CD8-positive, alpha-beta memory T cell (primary cell): Measurements from ENCODE around the gene GNAQ. TPM values are rescaled to one million over a fixed set of nuclear protein-coding genes. Genes with fewer than 3 reads are reported as not detected.
A peak's percentile ranks its signal among the peaks of the same experiment; 100 is the strongest.
"Not testable (repeated sequence)": the region's sequence is repeated elsewhere in the genome, so short reads cannot be mapped to it uniquely, and the experiment has no call there.

Experiments used
- CTCF ChIA-PET: fragments of 350-600 bp; sonication (Branson Sonifier 250); formaldehyde crosslinking; loops from one replicate; lab custom pipeline; 2021; ENCODE audit warnings: antibody characterized with exemption; lab: Charles Lee
- POLR2A ChIA-PET: fragments of 350-600 bp; sonication (Branson Sonifier 250); formaldehyde crosslinking; loops from one replicate; lab custom pipeline; 2021; ENCODE audit warnings: antibody characterized with exemption; lab: Charles Lee
- DNase-seq, 5 donors: peaks; one replicate each; pipeline versions ENCODE4 v3.0.0 to v3.0.0-alpha.2; 2020 to 2022; ENCODE audit warnings: mixed read lengths in 1 of 5
- H3K27ac ChIP-seq: one replicate; pipeline ENCODE4 v1.7.0; 2013; ENCODE audit warnings: low read depth, mild to moderate bottlenecking, low read length, moderate library complexity
- H3K27me3 ChIP-seq: 2 replicates; pipeline ENCODE4 v1.7.0; 2013; ENCODE audit warnings: low read length, mild to moderate bottlenecking; ENCODE audit not compliant: insufficient read depth, poor library complexity, severe bottlenecking
- H3K36me3 ChIP-seq: 2 replicates; pipeline ENCODE4 v1.7.0; 2013; ENCODE audit warnings: mild to moderate bottlenecking, low read length, moderate library complexity; ENCODE audit not compliant: insufficient read depth
- H3K4me1 ChIP-seq: 2 replicates; pipeline ENCODE4 v1.7.0; 2013; ENCODE audit warnings: mild to moderate bottlenecking, low read length, moderate library complexity; ENCODE audit not compliant: insufficient read depth
- H3K4me3 ChIP-seq: 2 replicates; pipeline ENCODE4 v1.7.0; 2013; ENCODE audit warnings: mild to moderate bottlenecking, low read length
- H3K9me3 ChIP-seq: 2 replicates; pipeline ENCODE4 v1.7.0; 2013; ENCODE audit warnings: mild to moderate bottlenecking, low read length
- H3K27ac Mint-ChIP-seq, 8 donors: one replicate each; pipeline ENCODE4 v1.8.0; 2020 to 2021; ENCODE audit warnings: mixed read lengths in 8 of 8, mild to moderate bottlenecking in 6 of 8, inconsistent platforms in 3 of 8, moderate library complexity in 3 of 8
- H3K27me3 Mint-ChIP-seq, 2 donors: one replicate each; pipeline ENCODE4 v1.8.0; 2020 to 2021; ENCODE audit warnings: mixed read lengths in 2 of 2, mild to moderate bottlenecking in 1 of 2, moderate library complexity in 1 of 2
- H3K36me3 Mint-ChIP-seq, 3 donors: one replicate each; pipeline ENCODE4 v1.8.0; 2020 to 2021; ENCODE audit warnings: mixed read lengths in 3 of 3, inconsistent platforms in 1 of 3, mild to moderate bottlenecking in 1 of 3
- H3K4me1 Mint-ChIP-seq, 3 donors: one replicate each; pipeline ENCODE4 v1.8.0; 2020 to 2021; ENCODE audit warnings: mixed read lengths in 3 of 3, inconsistent platforms in 1 of 3, mild to moderate bottlenecking in 1 of 3
- H3K4me3 Mint-ChIP-seq, 7 donors: one replicate each; pipeline ENCODE4 v1.8.0; 2020 to 2021; ENCODE audit warnings: mixed read lengths in 7 of 7, mild to moderate bottlenecking in 6 of 7, moderate library complexity in 4 of 7, inconsistent platforms in 2 of 7
- H3K9me3 Mint-ChIP-seq, 5 donors: one replicate each; pipeline ENCODE4 v1.8.0; 2020 to 2022; ENCODE audit warnings: mixed read lengths in 5 of 5, mild to moderate bottlenecking in 3 of 5, moderate library complexity in 2 of 5, inconsistent platforms in 1 of 5
- polyA plus RNA-seq: library from polyadenylated mRNA; unstranded; fragments of 300-500 nt; fragmentation: Illumina TruSeq; gene quantifications from one replicate; pipeline ENCODE4 v1.2.3, GENCODE V29; 2021
- total RNA-seq, 2 experiments: library from RNA; stranded (reverse); gene quantifications; one replicate each; pipeline ENCODE4 v1.2.3, GENCODE V29; 2021

The GNAQ gene
- total and polyA plus RNA-seq, 3 experiments from 2014 or later = 7.5 to 19.8 (median 17.1) TPM

DNA sequence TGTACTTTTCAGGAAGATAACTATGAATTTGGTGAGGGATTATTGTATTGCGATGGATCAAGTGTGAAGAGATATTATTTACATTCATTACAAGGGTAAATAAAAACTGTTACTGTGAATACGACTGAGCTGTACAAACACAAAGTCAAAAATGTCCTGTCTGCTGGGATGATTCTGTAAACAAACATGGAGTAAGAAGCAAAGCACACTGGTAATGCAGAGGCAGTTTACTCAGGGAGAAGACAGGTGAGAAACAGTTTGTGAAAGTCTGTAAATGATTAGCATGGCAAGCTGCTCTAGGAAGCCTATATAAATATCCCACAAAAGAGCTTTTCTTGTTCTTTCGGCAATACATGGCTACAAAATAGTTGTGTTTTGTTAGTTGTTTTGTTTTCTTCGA is 268.0 kb downstream of the GNAQ start:
- Histone ChIP-seq H3K36me3 (no peaks in the 10 kb centered on the region), H3K9me3 (no peaks in the 10 kb centered on the region), H3K4me3 (no peak overlapping the region), H3K27ac (no peak overlapping the region), H3K4me1 (no peaks in the 10 kb centered on the region), H3K27me3 (no peaks in the 10 kb centered on the region)
- Mint-ChIP-seq H3K4me1 (peaks cover 0 to 7% (median 5%) of the 10 kb centered on the region in 3 donors), H3K4me3 (no peak overlapping the region), H3K9me3 (peaks cover 0 to 5% (median 2%) of the 10 kb centered on the region in 5 donors), H3K27me3 (no peaks in the 10 kb centered on the region), H3K27ac (no peak overlapping the region), H3K36me3 (peaks cover 0 to 3% (median 0%) of the 10 kb centered on the region in 3 donors)
- DNase-seq = no peak
- POLR2A ChIA-PET = no interaction called here
- CTCF ChIA-PET = no interaction called here

DNA sequence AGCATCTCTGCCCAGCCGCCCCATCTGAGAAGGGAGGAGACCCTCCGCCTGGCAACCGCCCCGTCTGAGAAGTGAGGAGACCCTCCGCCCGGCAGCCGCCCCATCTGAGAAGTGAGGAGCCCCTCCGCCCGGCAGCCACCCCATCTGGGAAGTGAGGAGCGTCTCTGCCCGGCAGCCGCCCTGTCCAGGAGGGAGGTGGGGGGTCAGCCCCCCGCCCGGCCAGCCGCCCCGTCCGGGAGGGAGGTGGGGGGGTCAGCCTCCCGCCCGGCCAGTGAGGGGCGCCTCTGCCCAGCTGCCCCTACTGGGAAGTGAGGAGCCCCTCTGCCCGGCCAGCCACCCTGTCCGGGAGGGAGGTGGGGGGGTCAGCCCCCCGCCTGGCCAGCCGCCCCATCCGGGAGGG is 270.7 kb downstream of the GNAQ start:
- H3K9me3 Mint-ChIP-seq, H3K9me3 ChIP-seq, CTCF ChIA-PET, H3K36me3 ChIP-seq, H3K36me3 Mint-ChIP-seq, H3K27me3 ChIP-seq, H3K27me3 Mint-ChIP-seq, H3K27ac ChIP-seq, POLR2A ChIA-PET, H3K4me1 ChIP-seq, H3K4me3 ChIP-seq, H3K4me3 Mint-ChIP-seq, H3K4me1 Mint-ChIP-seq, H3K27ac Mint-ChIP-seq, DNase-seq: not testable (repeated sequence)

DNA sequence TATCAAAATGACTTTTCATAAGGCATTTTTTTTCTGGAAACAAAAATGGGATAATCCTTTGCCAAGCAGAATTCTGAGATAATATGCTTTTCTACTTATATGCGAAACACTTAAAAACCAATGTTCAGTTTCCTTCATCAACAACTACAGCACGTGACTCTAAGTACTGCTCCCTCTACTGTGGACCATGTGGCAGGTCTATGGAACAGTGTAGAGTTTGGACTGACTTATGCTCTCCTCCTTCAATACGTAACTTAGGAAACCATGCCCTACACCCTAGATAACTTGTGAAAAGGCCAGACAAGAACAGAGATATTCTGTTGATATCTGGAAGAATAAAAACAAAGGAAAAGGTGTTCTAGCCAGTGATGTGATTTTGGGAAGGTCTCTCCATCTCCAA is 272.2 kb downstream of the GNAQ start:
- H3K27me3 ChIP-seq = no peaks in the 10 kb centered on the region
- POLR2A ChIA-PET = no interaction called here
- H3K36me3 Mint-ChIP-seq = peaks cover 0 to 4% (median 3%) of the 10 kb centered on the region in 3 donors

GRCh38 chr9:77756449-77756848 is 275.2 kb downstream of the GNAQ start:
- Histone ChIP-seq H3K36me3 (no peaks in the 10 kb centered on the region), H3K4me1 (no peaks in the 10 kb centered on the region), H3K27me3 (no peaks in the 10 kb centered on the region), H3K4me3 (no peak overlapping the region), H3K27ac (no peak overlapping the region), H3K9me3 (no peaks in the 10 kb centered on the region)
- no peak overlapping the region for H3K27ac Mint-ChIP-seq
- ChIA-PET POLR2A (no interaction called here), CTCF (no interaction called here)
- H3K36me3 Mint-ChIP-seq = peaks cover 0 to 4% (median 3%) of the 10 kb centered on the region in 3 donors
- peaks cover 3 to 10% (median 10%) of the 10 kb centered on the region in 3 donors for H3K4me1 Mint-ChIP-seq
- H3K4me3 Mint-ChIP-seq = no peak overlapping the region
- no peak for DNase-seq
- H3K27me3 Mint-ChIP-seq = no peaks in the 10 kb centered on the region
- H3K9me3 Mint-ChIP-seq = peaks cover 0 to 2% (median 0%) of the 10 kb centered on the region in 5 donors

More for the DNA sequence above, 272.2 kb downstream of the GNAQ start:
- Histone ChIP-seq H3K36me3 (no peaks in the 10 kb centered on the region), H3K27ac (no peak overlapping the region), H3K4me1 (no peaks in the 10 kb centered on the region), H3K4me3 (no peak overlapping the region), H3K9me3 (no peaks in the 10 kb centered on the region)
- no peak for DNase-seq
- Mint-ChIP-seq H3K9me3 (peaks cover 0 to 2% (median 0%) of the 10 kb centered on the region in 5 donors), H3K4me1 (peaks cover 0 to 5% (median 4%) of the 10 kb centered on the region in 3 donors), H3K4me3 (no peak overlapping the region), H3K27ac (no peak overlapping the region), H3K27me3 (no peaks in the 10 kb centered on the region)
- CTCF ChIA-PET = no interaction called here

DNA sequence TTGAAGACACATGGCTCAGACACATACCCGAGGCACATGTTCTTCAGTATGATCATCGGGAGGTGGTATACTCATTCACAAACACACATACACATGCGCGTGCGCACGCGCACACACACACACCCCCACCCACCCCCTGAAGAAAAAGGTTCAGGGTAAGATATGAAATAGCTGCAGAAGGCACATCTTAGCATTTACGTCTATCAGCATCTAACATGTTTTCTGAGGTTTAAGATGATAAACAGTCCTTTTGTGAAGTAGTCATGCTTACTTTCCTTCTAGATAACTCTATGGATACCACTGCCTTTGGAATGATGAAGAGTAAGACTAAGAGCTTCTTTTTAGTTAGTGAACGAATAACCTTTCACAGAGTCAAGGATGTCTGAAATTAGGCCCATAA is 278.4 kb downstream of the GNAQ start:
- Mint-ChIP-seq H3K27ac (no peak overlapping the region), H3K9me3 (no peaks in the 10 kb centered on the region), H3K4me3 (no peak overlapping the region), H3K4me1 (peaks cover 3 to 15% (median 8%) of the 10 kb centered on the region in 3 donors), H3K27me3 (no peaks in the 10 kb centered on the region), H3K36me3 (peaks cover 0 to 9% (median 4%) of the 10 kb centered on the region in 3 donors)
- Histone ChIP-seq H3K4me3 (no peak overlapping the region), H3K4me1 (no peaks in the 10 kb centered on the region), H3K9me3 (no peaks in the 10 kb centered on the region), H3K27me3 (no peaks in the 10 kb centered on the region), H3K36me3 (no peaks in the 10 kb centered on the region), H3K27ac (no peak overlapping the region)
- POLR2A ChIA-PET = no interaction called here
- no peak for DNase-seq
- CTCF ChIA-PET = no interaction called here

- Histone ChIP-seq H3K4me1 (no peaks in the 10 kb centered on the region), H3K27me3 (no peaks in the 10 kb centered on the region), H3K36me3 (no peaks in the 10 kb centered on the region), H3K4me3 (no peak overlapping the region), H3K27ac (no peak overlapping the region), H3K9me3 (no peaks in the 10 kb centered on the region)
- Mint-ChIP-seq H3K4me3 (no peak overlapping the region), H3K9me3 (no peaks in the 10 kb centered on the region), H3K4me1 (peaks cover 3 to 18% (median 8%) of the 10 kb centered on the region in 3 donors), H3K36me3 (peaks cover 0 to 10% (median 4%) of the 10 kb centered on the region in 3 donors), H3K27ac (no peak overlapping the region), H3K27me3 (no peaks in the 10 kb centered on the region)
- DNase-seq = no peak
- CTCF ChIA-PET = no interaction called here
- POLR2A ChIA-PET = no interaction called here
These were observed 279.1 kb downstream of the GNAQ start for GRCh38 chr9:77752554-77752953.

DNA sequence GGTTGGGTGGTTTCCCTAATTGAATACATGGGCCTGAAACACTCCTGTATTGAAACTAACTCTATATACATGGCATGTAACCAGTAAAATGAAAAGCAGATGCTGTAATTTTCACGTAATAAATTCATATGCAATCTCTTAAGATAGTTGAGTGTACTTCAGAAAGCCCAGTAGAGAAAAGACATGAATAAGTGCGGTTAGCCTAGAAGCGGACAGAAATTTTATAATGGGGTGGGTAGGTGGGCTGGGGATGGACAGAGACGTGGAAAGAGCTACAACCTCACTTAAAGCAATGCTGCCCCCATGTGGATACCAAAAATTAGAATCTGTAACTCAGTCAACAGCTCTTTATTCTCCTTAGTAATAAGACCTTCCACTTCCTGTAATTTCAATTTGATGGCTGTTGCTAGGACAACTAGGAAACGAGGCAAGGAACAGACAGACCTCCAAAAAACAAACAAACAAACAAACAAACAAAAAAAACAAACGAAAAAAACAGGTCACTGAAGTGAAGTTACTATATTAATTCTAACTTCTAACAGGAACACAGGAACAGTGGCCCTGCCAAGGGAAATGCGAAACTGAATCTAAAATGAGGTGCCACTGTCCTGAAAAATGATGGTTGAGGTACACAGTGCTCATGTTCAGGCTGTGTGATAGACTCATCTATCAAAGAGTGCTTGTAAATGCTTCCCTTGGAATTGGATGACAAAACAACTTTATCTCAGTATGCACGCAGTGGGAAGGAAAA is 280.1 kb downstream of the GNAQ start:
- no peaks in the 10 kb centered on the region for H3K27me3 Mint-ChIP-seq
- H3K27ac Mint-ChIP-seq = peak overlapping the region in 3 of 8 donors; percentile 4 to 74 (median 62)
- Histone ChIP-seq H3K4me1 (no peaks in the 10 kb centered on the region), H3K9me3 (no peaks in the 10 kb centered on the region), H3K36me3 (no peaks in the 10 kb centered on the region), H3K4me3 (no peak overlapping the region), H3K27me3 (no peaks in the 10 kb centered on the region), H3K27ac (no peak overlapping the region)
- no peak for DNase-seq
- peaks cover 3 to 18% (median 11%) of the 10 kb centered on the region in 3 donors for H3K4me1 Mint-ChIP-seq
- H3K9me3 Mint-ChIP-seq = no peaks in the 10 kb centered on the region
- H3K36me3 Mint-ChIP-seq = peaks cover 0 to 10% (median 4%) of the 10 kb centered on the region in 3 donors
- POLR2A ChIA-PET = no interaction called here
- no peak overlapping the region for H3K4me3 Mint-ChIP-seq
- CTCF ChIA-PET = no interaction called here

- Mint-ChIP-seq H3K36me3 (peaks cover 0 to 10% (median 4%) of the 10 kb centered on the region in 3 donors), H3K4me3 (no peak overlapping the region), H3K27me3 (no peaks in the 10 kb centered on the region), H3K27ac (no peak overlapping the region), H3K4me1 (peaks cover 3 to 18% (median 11%) of the 10 kb centered on the region in 3 donors), H3K9me3 (no peaks in the 10 kb centered on the region)
- no peaks in the 10 kb centered on the region for H3K36me3 ChIP-seq
- H3K27me3 ChIP-seq = no peaks in the 10 kb centered on the region
- no peak for DNase-seq
- POLR2A ChIA-PET = no interaction called here
- H3K9me3 ChIP-seq = no peaks in the 10 kb centered on the region
- H3K4me3 ChIP-seq = no peak overlapping the region
- no peak overlapping the region for H3K27ac ChIP-seq
- no peaks in the 10 kb centered on the region for H3K4me1 ChIP-seq
- CTCF ChIA-PET = no interaction called here
These were observed 280.6 kb downstream of the GNAQ start for GRCh38 chr9:77750981-77751340.
